T-helper 1 cell treated with Interleukin-12 subunit alpha and Interleukin-12 subunit beta and Interleukin-4 antibody, amounts not matched to agents 30 μg/mL and 1 μg/mL, for 36 hours (primary cell): Measurements from ENCODE around the gene CHRND.

Experiments used
- H3K27ac Mint-ChIP-seq: one replicate; pipeline ENCODE4 v1.8.0; 2021; ENCODE audit warnings: mild to moderate bottlenecking, mixed read lengths
- H3K27me3 Mint-ChIP-seq: one replicate; pipeline ENCODE4 v1.8.0; 2021; ENCODE audit warnings: low read depth, mixed read lengths
- H3K36me3 Mint-ChIP-seq: one replicate; pipeline ENCODE4 v1.8.0; 2021; ENCODE audit warnings: low read depth, mixed read lengths
- H3K4me1 Mint-ChIP-seq: one replicate; pipeline ENCODE4 v1.8.0; 2021; ENCODE audit warnings: low read depth, mixed read lengths
- H3K4me3 Mint-ChIP-seq: one replicate; pipeline ENCODE4 v1.8.0; 2021; ENCODE audit warnings: mild to moderate bottlenecking, moderate library complexity, mixed read lengths
- H3K9me3 Mint-ChIP-seq: one replicate; pipeline ENCODE4 v1.8.0; 2021; ENCODE audit warnings: mixed read lengths

CHRND gene

GRCh38 chr2:232525791-232526371 is at the start of gene CHRND:
Gene CHRND (plus strand): TSS chr2:232526160. CDS start chr2:232526216, 56 bp downstream.
- Mint-ChIP-seq H3K36me3 (no peaks in the 10 kb centered on the region), H3K4me3 (no peak within 1 kb of the TSS), H3K4me1 (peaks cover 5% of the 10 kb centered on the region), H3K9me3 (no peaks in the 10 kb centered on the region), H3K27ac (no peak within 1 kb of the TSS), H3K27me3 (peaks cover 22% of the 10 kb centered on the region)

DNA sequence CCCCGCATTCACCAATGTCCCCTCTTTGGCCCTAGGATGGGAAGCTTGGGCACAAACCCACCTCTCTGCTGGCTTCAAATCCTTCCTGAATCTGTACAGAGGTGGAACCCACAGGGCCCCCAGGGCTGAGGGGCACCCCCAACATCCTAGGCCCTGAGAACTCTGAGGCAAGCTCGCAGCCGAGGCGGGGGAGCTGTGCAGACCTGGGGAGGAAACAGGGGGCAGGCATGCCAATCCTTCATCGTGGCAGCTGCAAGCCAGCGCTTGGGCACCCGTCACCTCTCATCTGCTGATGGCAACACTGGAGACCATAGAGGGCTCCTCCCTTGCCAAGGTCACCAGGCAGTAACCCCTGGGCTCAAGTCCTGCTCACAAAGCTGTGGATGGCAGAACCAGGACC is 49.2 kb upstream of the CHRND start:
- Mint-ChIP-seq H3K4me1 (no peaks in the 10 kb centered on the region), H3K4me3 (no peak overlapping the region), H3K27ac (no peak overlapping the region), H3K36me3 (no peaks in the 10 kb centered on the region), H3K27me3 (peaks cover 16% of the 10 kb centered on the region), H3K9me3 (no peaks in the 10 kb centered on the region)

GRCh38 chr2:232477751-232478510 is 48.0 kb upstream of the CHRND start:
- H3K9me3 Mint-ChIP-seq = no peaks in the 10 kb centered on the region
- no peaks in the 10 kb centered on the region for H3K36me3 Mint-ChIP-seq
- peaks cover 4% of the 10 kb centered on the region for H3K27me3 Mint-ChIP-seq
- H3K4me3 Mint-ChIP-seq = no peak overlapping the region
- no peak overlapping the region for H3K27ac Mint-ChIP-seq
- H3K4me1 Mint-ChIP-seq = no peaks in the 10 kb centered on the region

- Mint-ChIP-seq H3K27me3 (no peaks in the 10 kb centered on the region), H3K36me3 (no peaks in the 10 kb centered on the region), H3K27ac (no peak overlapping the region), H3K4me1 (no peaks in the 10 kb centered on the region), H3K4me3 (no peak overlapping the region), H3K9me3 (no peaks in the 10 kb centered on the region)
Measured at GRCh38 chr2:232478571-232479340, 47.2 kb upstream of the CHRND start.

GRCh38 chr2:232479341-232480200 is 46.4 kb upstream of the CHRND start:
- H3K27me3 Mint-ChIP-seq = peaks cover 6% of the 10 kb centered on the region
- H3K27ac Mint-ChIP-seq = no peak overlapping the region
- H3K4me3 Mint-ChIP-seq = no peak overlapping the region
- no peaks in the 10 kb centered on the region for H3K4me1 Mint-ChIP-seq
- no peaks in the 10 kb centered on the region for H3K36me3 Mint-ChIP-seq
- H3K9me3 Mint-ChIP-seq = no peaks in the 10 kb centered on the region

GRCh38 chr2:232480201-232481190 is 45.5 kb upstream of the CHRND start:
- Mint-ChIP-seq H3K36me3 (no peaks in the 10 kb centered on the region), H3K27ac (no peak overlapping the region), H3K9me3 (no peaks in the 10 kb centered on the region), H3K4me3 (no peak overlapping the region), H3K4me1 (no peaks in the 10 kb centered on the region), H3K27me3 (peaks cover 15% of the 10 kb centered on the region)

GRCh38 chr2:232481322-232482140 is 44.4 kb upstream of the CHRND start:
- Mint-ChIP-seq H3K27ac (no peak overlapping the region), H3K4me3 (no peak overlapping the region), H3K9me3 (no peaks in the 10 kb centered on the region), H3K36me3 (no peaks in the 10 kb centered on the region), H3K4me1 (no peaks in the 10 kb centered on the region), H3K27me3 (peaks cover 16% of the 10 kb centered on the region)

DNA sequence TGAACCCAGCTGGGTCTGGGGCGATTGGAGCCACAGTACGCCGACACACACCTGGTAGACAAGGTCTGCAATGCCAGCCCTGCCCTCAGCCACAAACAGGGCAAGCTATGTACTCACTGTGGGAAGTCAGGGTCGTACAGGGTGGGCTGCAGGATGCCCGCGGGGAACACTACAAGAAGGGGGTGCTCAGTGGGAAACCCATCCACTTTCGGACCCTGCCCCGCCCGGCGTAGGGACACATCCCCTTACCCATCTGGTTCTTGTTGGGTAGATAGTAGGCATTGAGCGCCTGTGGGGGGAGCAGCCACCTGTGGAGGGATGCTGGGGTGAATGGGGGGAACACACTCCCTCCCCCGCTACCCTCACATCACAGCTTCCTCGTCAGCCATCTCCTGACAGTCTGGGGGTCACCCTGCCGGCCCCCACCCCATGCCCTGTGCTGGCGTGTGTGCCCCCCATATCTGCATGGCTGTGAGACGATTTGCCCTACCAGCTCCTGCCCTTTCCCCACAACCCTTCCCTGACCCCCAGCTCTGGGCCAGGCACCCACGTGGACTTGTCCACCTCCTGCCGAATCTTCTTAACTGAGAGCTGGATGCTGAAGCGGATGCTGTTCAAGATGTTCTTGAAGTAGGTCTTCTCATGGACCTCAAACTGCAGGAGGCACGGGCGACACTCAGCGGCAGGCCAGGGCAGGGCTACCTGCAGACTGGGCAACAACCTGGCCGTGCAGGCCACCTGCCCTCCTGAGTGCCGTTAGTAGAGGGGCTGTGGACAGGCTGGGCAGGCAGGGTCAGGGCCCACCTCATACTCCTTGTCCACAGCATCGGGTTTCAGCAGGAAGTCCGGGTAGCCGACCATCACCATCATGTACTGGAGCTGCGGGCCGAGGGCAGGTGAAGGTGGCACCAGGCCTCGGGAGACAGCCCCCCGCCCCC is 43.4 kb upstream of the CHRND start:
- peaks cover 16% of the 10 kb centered on the region for H3K27me3 Mint-ChIP-seq
- H3K4me1 Mint-ChIP-seq = no peaks in the 10 kb centered on the region
- no peaks in the 10 kb centered on the region for H3K9me3 Mint-ChIP-seq
- H3K4me3 Mint-ChIP-seq = no peak overlapping the region
- H3K36me3 Mint-ChIP-seq = no peaks in the 10 kb centered on the region
- H3K27ac Mint-ChIP-seq = no peak overlapping the region

- H3K36me3 Mint-ChIP-seq = no peaks in the 10 kb centered on the region
- no peak overlapping the region for H3K4me3 Mint-ChIP-seq
- H3K9me3 Mint-ChIP-seq = no peaks in the 10 kb centered on the region
- no peak overlapping the region for H3K27ac Mint-ChIP-seq
- no peaks in the 10 kb centered on the region for H3K4me1 Mint-ChIP-seq
- peaks cover 21% of the 10 kb centered on the region for H3K27me3 Mint-ChIP-seq
Measured at GRCh38 chr2:232483311-232483922, 42.5 kb upstream of the CHRND start.

- Mint-ChIP-seq H3K4me3 (no peak overlapping the region), H3K4me1 (no peaks in the 10 kb centered on the region), H3K9me3 (no peaks in the 10 kb centered on the region), H3K27me3 (peaks cover 28% of the 10 kb centered on the region), H3K27ac (no peak overlapping the region), H3K36me3 (no peaks in the 10 kb centered on the region)
Measured at GRCh38 chr2:232483923-232484627, 41.9 kb upstream of the CHRND start.

GRCh38 chr2:232484628-232485347 is 41.2 kb upstream of the CHRND start:
- Mint-ChIP-seq H3K9me3 (no peaks in the 10 kb centered on the region), H3K4me1 (no peaks in the 10 kb centered on the region), H3K27ac (no peak overlapping the region), H3K4me3 (no peak overlapping the region), H3K27me3 (peaks cover 35% of the 10 kb centered on the region), H3K36me3 (peaks cover 1% of the 10 kb centered on the region)
